ENCODE measurements around the gene FGD2. TPM values are rescaled to one million over a fixed set of nuclear protein-coding genes. Genes with fewer than 3 reads are reported as not detected.

FGD2 gene
- polyA plus RNA-seq, 1 donor from 2014 or later: not detected

DNA sequence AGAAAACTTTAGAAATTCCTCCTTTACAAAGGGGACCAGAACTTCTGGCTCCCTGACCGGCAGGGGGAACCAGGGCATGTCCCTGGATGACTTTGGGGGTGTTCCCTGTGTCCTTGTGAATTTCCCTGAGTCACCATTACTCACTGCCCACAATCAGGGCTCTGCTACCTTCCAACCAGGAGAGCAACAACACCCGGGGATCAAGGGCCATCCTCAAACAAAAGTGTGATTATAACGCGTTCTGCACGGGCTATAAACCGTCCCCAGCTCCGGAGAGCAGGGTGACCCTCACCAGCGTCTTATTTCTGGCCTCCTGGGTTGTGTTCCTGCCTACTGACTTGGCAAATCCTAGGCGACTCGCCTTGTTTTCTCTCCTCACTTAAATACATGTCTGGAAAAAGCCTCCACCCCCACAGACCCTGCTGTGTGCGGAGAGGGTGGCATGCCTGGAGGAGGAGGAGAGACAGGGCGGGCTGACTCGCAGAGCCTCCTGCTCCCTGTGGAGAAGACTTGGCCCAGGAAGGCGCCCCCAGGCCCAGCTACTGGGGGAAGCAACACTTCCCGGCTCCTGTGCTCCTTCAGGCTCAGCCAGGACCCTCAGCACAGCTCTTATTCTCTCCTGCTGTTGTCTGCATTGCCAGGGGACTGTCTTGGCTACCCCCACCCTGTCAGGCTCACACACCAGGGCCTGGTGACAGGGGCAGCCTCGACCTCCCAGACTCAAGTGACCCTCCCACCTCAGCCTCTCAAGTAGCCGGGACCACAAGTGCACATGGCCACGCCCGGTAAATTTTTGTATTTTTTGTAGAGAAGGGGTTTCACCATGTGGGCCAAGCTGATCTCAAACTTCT, 54.1 kb downstream of the FGD2 start:
- Histone ChIP-seq H2AFZ (ENCODE audit: low read depth, low read length) (no peak overlapping the region), H3K9me3 (ENCODE audit: low read length) (no peaks in the 10 kb centered on the region), H3K4me2 (ENCODE audit: low read length) (no peak overlapping the region), H3K36me3 (ENCODE audit: insufficient read depth, low read length) (no peaks in the 10 kb centered on the region), H3K79me2 (replicated peaks; ENCODE audit: insufficient read depth, low read length) (no peaks in the 10 kb centered on the region), H3K4me3 (ENCODE audit: low read length) (no peak overlapping the region), H3K9me2 (ENCODE audit: insufficient read depth, low read length) (no peaks in the 10 kb centered on the region), H4K20me1 (ENCODE audit: insufficient read depth) (no peaks in the 10 kb centered on the region), H3K27ac (ENCODE audit: low read length) (no peak overlapping the region), H3K27me3 (ENCODE audit: insufficient read depth, low read depth, low read length) (no peaks in the 10 kb centered on the region), H3F3A (ENCODE audit: insufficient read depth, low read length, poor library complexity, severe bottlenecking) (no peaks in the 10 kb centered on the region), H3K9ac (ENCODE audit: low read length) (no peak overlapping the region)
- no peak for TF ChIP-seq REST (IDR thresholded peaks at IDR 0.05; ENCODE audit: borderline replicate concordance)
- TF ChIP-seq TAF1 (IDR thresholded peaks at IDR 0.05; ENCODE audit: low read depth): no peak
- TF ChIP-seq MXI1 (conservative IDR thresholded peaks at IDR 0.05; ENCODE audit: poor library complexity, severe bottlenecking): no peak
- no peak for TF ChIP-seq POLR2AphosphoS5 (IDR thresholded peaks at IDR 0.05)
- TF ChIP-seq EZH2 (IDR thresholded peaks at IDR 0.05; ENCODE audit: borderline replicate concordance, insufficient read depth, low read length, poor library complexity, severe bottlenecking): no peak
- TF ChIP-seq CTCF (IDR thresholded peaks at IDR 0.05; ENCODE audit: poor library complexity, severe bottlenecking): no peak
- TF ChIP-seq EP300 (conservative IDR thresholded peaks at IDR 0.05; ENCODE audit: poor library complexity, severe bottlenecking): no peak
- TF ChIP-seq RAD21 (conservative IDR thresholded peaks at IDR 0.05): no peak

- Histone ChIP-seq H3K27me3 (ENCODE audit: insufficient read depth, low read depth, low read length) (no peaks in the 10 kb centered on the region), H3K79me2 (replicated peaks; ENCODE audit: insufficient read depth, low read length) (no peaks in the 10 kb centered on the region), H3K9me2 (ENCODE audit: insufficient read depth, low read length) (no peaks in the 10 kb centered on the region), H3F3A (ENCODE audit: insufficient read depth, low read length, poor library complexity, severe bottlenecking) (no peaks in the 10 kb centered on the region), H3K9me3 (ENCODE audit: low read length) (no peaks in the 10 kb centered on the region), H3K9ac (ENCODE audit: low read length) (no peak overlapping the region), H2AFZ (ENCODE audit: low read depth, low read length) (no peak overlapping the region), H3K4me3 (ENCODE audit: low read length) (no peak overlapping the region), H3K36me3 (ENCODE audit: insufficient read depth, low read length) (no peaks in the 10 kb centered on the region), H3K4me2 (ENCODE audit: low read length) (no peak overlapping the region), H3K27ac (ENCODE audit: low read length) (no peak overlapping the region), H4K20me1 (ENCODE audit: insufficient read depth) (no peaks in the 10 kb centered on the region)
- TF ChIP-seq REST (IDR thresholded peaks at IDR 0.05; ENCODE audit: borderline replicate concordance) (no peak), MXI1 (conservative IDR thresholded peaks at IDR 0.05; ENCODE audit: poor library complexity, severe bottlenecking) (no peak), POLR2AphosphoS5 (IDR thresholded peaks at IDR 0.05) (no peak), RAD21 (conservative IDR thresholded peaks at IDR 0.05) (no peak), TAF1 (IDR thresholded peaks at IDR 0.05; ENCODE audit: low read depth) (no peak), EZH2 (IDR thresholded peaks at IDR 0.05; ENCODE audit: borderline replicate concordance, insufficient read depth, low read length, poor library complexity, severe bottlenecking) (no peak), CTCF (IDR thresholded peaks at IDR 0.05; ENCODE audit: poor library complexity, severe bottlenecking) (no peak), EP300 (conservative IDR thresholded peaks at IDR 0.05; ENCODE audit: poor library complexity, severe bottlenecking) (no peak), SMC3 (conservative IDR thresholded peaks at IDR 0.05; ENCODE audit: poor library complexity) (no peak)
Observed at GRCh38 chr6:37060195-37060559, 54.7 kb downstream of the FGD2 start.

All from neural cell (in vitro differentiated cells).